ENCODE data around the gene LRRC4C.

LRRC4C gene

DNA sequence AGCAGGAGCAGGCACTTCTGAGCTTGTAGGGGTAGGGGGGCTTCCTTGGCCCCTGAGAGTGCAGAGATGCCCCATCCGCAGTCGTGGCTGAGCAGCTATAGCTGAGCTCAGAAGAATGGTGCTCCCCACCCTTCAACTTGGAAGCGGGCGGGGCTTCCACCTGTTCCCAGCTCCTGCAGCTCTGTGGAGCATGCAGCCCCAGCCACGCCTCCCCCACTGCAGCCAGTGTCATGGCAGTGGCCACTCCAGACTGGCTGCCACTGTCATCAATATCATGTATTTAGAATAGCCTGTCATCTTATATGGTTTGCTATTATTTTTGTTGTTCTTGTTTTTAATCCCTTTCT is 213.1 kb downstream of the LRRC4C start:
- peak; percentile 49 for DNase-seq

- DNase-seq = peak; percentile 47
Observed at GRCh38 chr11:41245704-41246398, 213.6 kb downstream of the LRRC4C start.

DNA sequence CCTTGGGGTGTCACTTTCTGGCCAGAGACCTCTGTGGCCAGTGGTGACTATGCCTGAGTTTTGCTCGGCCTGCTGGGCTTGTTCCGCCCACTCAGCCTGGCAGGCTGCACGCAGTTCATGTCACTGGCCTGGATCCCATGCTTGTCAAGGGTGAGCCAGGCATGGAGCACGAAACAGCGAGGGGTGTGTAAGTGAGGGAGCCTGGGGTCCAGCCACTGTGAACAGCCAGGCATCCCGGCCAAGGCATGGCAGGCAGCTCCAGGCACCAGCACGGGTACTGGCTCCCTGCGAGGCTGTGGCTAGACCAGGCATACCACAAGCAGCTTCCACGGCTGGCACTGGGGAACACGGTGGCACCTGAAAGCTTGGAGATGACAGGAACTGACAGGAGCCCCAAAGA is 214.3 kb downstream of the LRRC4C start:
- DNase-seq = no peak

GRCh38 chr11:41237382-41237781 is 222.1 kb downstream of the LRRC4C start:
- DNase-seq = peak; percentile 50

GRCh38 chr11:41235668-41236067 is 223.8 kb downstream of the LRRC4C start:
- peak; percentile 52 for DNase-seq

- DNase-seq = no peak
Observed at GRCh38 chr11:41225856-41226633, 233.4 kb downstream of the LRRC4C start.

- DNase-seq = peak; percentile 62
Observed at GRCh38 chr11:41222236-41222635, 237.2 kb downstream of the LRRC4C start.

DNA sequence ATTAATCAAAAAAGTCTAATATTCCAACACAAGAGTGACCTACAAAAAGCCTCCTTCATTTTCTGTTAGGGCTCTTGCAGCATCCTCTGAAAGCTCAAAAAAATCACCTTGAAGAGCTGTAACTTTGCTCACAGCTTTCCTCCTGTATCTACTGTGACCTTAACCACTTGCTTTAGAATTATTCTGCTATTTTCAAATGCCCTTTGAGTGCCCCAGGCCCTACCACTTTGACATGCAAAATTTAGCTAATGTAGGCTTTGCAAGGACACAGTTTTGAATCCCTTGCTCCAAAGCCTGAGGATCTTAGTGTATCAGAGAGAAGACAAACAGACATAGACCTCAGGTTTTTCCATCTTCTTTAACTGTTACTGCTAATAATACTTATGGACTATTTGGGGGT is 253.1 kb downstream of the LRRC4C start:
- DNase-seq = peak; percentile 22

DNA sequence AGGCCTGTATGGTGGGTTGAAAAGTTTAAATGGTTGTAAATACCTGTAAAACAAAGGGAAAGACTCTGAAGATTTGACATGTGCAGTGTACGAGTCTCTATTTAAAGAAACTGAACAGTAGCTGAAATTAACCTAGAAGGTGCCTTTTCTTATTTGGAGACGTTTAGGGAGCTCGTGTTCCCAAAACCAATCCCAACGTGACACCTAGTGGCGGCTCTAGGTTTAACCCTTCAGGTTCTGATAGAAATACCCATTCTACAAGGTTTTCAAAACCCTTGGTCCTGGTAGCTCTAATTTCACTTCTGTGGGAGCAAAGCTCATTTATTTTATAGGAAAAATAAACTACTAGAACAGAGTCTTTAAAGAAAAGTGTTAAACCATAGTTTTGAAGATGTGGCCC is 258.3 kb downstream of the LRRC4C start:
- peak; percentile 86 for DNase-seq

DNA sequence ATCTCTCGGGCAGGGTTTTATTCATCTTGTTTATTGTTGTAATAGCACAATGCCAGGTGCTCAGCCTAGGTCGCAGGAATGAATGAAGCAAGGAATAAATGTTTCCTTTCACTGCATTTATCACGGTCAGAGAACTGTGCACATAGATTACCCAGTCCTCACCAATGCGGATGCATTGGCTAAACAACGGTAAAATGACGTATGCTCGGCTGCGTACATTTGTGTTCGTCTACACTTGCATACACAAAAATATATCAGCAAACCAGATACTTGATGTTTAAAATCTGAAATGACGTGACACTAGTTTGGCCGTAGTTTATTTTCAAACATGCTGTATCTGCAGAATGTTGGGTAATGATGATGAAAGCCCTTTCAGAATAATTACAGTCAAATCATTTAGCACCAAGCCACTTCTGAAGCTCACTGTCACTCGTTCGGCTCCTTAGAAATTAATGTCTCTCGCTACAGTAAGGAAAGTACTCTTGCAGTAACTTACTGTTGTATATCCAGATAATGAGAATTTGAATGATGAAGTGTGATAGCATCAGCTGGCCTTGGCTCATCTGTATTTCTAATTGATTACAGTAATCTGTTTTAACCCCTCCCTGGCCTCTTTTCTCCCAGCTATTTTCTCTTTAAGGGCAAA is 268.9 kb downstream of the LRRC4C start:
- DNase-seq = peak; percentile 75

DNA sequence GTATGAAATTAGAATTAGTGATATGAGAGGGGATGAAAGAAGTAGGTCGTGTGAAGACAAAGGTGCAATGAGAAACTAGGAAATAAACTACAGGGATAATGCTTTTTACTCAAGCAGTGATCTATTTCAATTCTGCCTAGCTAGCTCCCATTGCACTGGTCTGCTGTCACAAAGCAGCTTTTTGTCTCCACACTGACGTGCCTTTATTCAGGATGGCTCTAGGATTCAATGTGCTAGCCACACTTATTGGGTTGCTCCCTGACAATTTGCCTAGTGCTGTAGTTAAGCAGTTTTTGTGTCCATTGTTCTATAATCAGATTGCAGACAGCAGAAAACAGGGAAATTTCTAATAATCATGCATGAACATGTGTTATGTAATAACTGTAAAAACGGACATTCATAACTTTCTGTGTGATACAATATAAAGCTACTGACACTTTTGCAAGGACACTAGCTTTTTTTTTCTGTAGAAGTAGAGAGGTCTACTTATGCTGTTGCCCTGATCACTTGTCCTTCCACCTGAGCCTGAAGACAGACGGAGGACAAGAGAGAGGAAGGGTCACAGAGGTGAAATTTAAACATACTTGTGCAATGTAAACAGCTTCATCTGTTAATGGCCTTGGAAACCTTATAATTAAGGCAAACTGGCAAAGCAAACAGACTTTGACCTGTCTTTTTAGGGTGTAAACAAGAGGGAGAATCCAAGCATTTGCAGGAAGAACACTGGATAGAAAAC is 269.6 kb downstream of the LRRC4C start:
- peak; percentile 96 for DNase-seq

GRCh38 chr11:41177791-41178190 is 281.7 kb downstream of the LRRC4C start:
- no peak for DNase-seq

- DNase-seq = peak; percentile 24
Observed at GRCh38 chr11:41175304-41175972, 284.0 kb downstream of the LRRC4C start.

DNA sequence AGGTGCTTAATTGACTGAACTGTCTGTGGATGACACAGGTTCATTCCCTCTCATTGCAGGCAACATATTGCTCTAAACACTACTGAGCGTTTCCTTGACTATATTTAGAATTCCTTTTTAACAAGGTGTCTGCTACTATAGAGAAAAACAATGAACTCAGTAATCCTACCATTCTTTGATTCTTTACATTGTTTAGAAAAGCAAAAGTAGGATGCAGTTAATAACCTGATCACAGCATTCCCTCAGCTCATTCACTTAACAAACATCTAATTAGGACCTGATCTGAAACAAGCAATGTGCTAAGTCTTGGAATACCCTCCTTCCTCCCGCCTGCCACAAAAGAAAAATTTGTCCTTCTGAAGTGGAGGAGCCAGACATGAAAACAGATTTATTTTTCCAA is 313.1 kb downstream of the LRRC4C start:
- DNase-seq = peak; percentile 58

GRCh38 chr11:41145420-41145819 is 314.0 kb downstream of the LRRC4C start:
- peak; percentile 47 for DNase-seq

GRCh38 chr11:41134971-41135370 is 324.5 kb downstream of the LRRC4C start:
- DNase-seq = peak; percentile 90

DNA sequence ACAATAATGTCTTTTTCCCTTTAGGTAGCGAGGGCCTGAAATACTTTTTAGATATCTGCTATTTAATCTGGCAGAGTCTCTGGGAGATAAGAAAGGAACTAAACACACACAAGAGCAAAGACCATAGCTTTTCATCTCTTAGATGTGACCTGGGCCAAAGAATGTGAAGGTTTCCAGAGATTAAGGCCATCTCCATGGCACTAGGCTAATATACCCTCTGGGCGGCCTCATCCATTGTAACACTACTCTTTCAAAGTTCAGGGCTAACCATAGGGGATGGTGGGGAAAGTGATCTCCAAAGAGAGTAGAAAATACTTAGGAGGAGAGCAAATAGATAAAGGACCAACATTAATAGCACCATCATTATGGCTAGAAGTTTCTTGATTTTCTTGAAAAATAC is 326.4 kb downstream of the LRRC4C start:
- no peak for DNase-seq

GRCh38 chr11:41121600-41121999 is 337.9 kb downstream of the LRRC4C start:
- peak; percentile 72 for DNase-seq

- DNase-seq = no peak
Observed at GRCh38 chr11:41119484-41119883, 340.0 kb downstream of the LRRC4C start.

- no peak for DNase-seq
Observed at GRCh38 chr11:41118521-41118920, 340.9 kb downstream of the LRRC4C start.

DNA sequence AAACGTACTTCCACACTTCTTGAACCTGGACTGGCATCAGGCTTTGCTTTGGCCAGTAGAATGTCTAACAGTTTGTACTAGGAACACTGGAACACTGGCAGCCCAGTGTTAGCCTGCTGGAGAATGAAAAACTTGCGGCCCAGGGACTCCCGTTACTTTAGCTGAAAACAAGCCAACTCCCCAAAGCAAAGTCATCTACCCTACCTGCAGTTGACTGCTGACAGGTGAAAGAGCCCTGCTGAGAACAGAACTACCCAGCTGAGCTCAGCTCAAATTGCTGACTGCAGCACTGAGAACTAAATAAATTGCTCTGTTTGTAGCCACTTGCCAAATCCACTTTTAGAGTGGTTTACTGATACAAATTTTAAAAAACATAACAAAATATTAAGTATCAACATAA is 342.5 kb downstream of the LRRC4C start:
- DNase-seq = peak; percentile 68

DNA sequence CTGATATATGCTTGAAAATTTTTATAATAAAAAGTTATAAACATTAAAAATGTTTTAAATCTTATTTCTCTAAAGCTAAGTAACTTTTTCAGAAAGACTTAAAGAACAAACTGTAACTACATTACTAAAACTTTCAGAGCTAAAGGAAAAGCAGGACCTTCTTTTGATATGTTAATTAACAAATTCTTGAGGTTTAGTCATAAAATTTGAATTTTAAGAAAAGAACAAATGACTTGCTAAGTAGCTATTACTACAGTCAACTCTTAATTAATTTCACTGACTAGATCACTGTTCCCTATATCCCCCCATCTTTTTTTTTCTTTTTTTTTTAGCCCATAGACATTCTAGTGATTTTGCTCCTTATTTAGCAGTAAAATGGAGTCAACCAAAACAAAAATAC is 344.4 kb downstream of the LRRC4C start:
- no peak for DNase-seq

DNA sequence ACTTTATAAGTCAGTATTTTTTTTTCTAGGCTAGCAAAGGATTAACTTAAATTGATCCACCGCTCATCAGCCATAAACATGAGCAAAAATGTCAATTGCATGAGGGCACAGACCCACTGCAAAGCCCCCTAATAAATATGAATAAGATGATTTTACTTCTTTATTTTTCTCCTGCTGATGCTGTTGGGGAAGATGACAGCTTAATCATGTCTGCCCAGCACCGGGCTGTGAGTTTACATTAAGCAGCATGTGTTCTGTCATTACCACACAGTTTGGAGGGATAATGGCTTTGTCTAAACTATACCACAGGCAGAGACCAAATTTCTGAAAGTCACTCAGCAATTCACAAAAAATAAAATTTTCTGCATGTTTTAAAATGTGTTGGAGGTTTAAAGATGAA is 346.3 kb downstream of the LRRC4C start:
- peak; percentile 69 for DNase-seq

Data from NCI-H69 (cell line).